Left ventricle myocardium inferior (tissue), 1 donor: ENCODE measurements around the gene ARRB1. TPM values are rescaled to one million over a fixed set of nuclear protein-coding genes. Genes with fewer than 3 reads are reported as not detected.

Source experiments
- DNase-seq: peaks from one replicate; pipeline ENCODE4 v3.0.0-alpha.2; 2020
- H3K27ac ChIP-seq: fragments of 200-600 bp; replicated peaks from 2 replicates; pipeline ENCODE4 v1.8.0; 2021
- H3K27me3 ChIP-seq: fragments of 200-600 bp; 2 replicates; pipeline ENCODE4 v1.8.0; 2021; ENCODE audit warnings: low read depth
- H3K36me3 ChIP-seq: fragments of 200-600 bp; 2 replicates; pipeline ENCODE4 v1.8.0; 2021
- H3K4me1 ChIP-seq: fragments of 200-600 bp; 2 replicates; pipeline ENCODE4 v1.8.0; 2021
- H3K4me3 ChIP-seq: fragments of 200-600 bp; 2 replicates; pipeline ENCODE4 v1.8.0; 2021; ENCODE audit warnings: mild to moderate bottlenecking, moderate library complexity
- H3K9me3 ChIP-seq: fragments of 200-600 bp; replicated peaks from 2 replicates; pipeline ENCODE4 v1.8.0; 2021
- CTCF ChIP-seq: fragments of 200-600 bp; IDR thresholded peaks from 2 replicates; pipeline ENCODE4 v1.8.0; 2021; ENCODE audit warnings: antibody characterized with exemption, mild to moderate bottlenecking, borderline replicate concordance
- intact Hi-C: fragments of 100-400 bp; cut with micrococcal nuclease; formaldehyde crosslinking; loops from one replicate; pipeline ENCODE4 v1.11.0; 2022
- total RNA-seq: library from RNA; stranded (reverse); fragmentation: NEBNext Ultra II Directional; extraction: Animal tissue kit (Norgen Biotek cat#: 25700); gene quantifications from one replicate; pipeline ENCODE4 v1.2.1, GENCODE V29; 2021
- donor health status: DM: no; HTN: yes; CAD: no; lungs with severe emphysema.

The ARRB1 gene
- total RNA-seq, 1 donor from 2014 or later: 25.9 TPM

- Histone ChIP-seq H3K4me3 (no peak overlapping the region), H3K9me3 (no peaks in the 10 kb centered on the region), H3K27me3 (peaks cover 89% of the 10 kb centered on the region), H3K36me3 (no peaks in the 10 kb centered on the region), H3K4me1 (peaks cover 19% of the 10 kb centered on the region), H3K27ac (no peak overlapping the region)
- intact Hi-C loops: no loop called here
- no peak for DNase-seq
- no peak for TF ChIP-seq CTCF
These were observed 112.6 kb downstream of the ARRB1 start for GRCh38 chr11:75238595-75239440.

GRCh38 chr11:75237050-75237449, 114.4 kb downstream of the ARRB1 start:
- H3K4me1 ChIP-seq: peaks cover 16% of the 10 kb centered on the region
- DNase-seq: no peak
- no peak overlapping the region for H3K4me3 ChIP-seq
- peaks cover 71% of the 10 kb centered on the region for H3K27me3 ChIP-seq
- no peaks in the 10 kb centered on the region for H3K36me3 ChIP-seq
- TF ChIP-seq CTCF: no peak
- intact Hi-C loops: no loop called here
- H3K27ac ChIP-seq: no peak overlapping the region
- H3K9me3 ChIP-seq: no peaks in the 10 kb centered on the region

GRCh38 chr11:75236062-75236461, 115.4 kb downstream of the ARRB1 start:
- no peak for DNase-seq
- Histone ChIP-seq H3K4me3 (no peak overlapping the region), H3K4me1 (peaks cover 10% of the 10 kb centered on the region), H3K27me3 (peaks cover 71% of the 10 kb centered on the region), H3K9me3 (no peaks in the 10 kb centered on the region), H3K27ac (no peak overlapping the region), H3K36me3 (no peaks in the 10 kb centered on the region)
- intact Hi-C loops: no loop called here
- TF ChIP-seq CTCF: no peak

GRCh38 chr11:75233754-75234172, 117.7 kb downstream of the ARRB1 start:
- no peak overlapping the region for H3K27ac ChIP-seq
- H3K36me3 ChIP-seq: no peaks in the 10 kb centered on the region
- DNase-seq: no peak
- intact Hi-C loops: no loop called here
- TF ChIP-seq CTCF: no peak
- H3K4me3 ChIP-seq: no peak overlapping the region
- no peaks in the 10 kb centered on the region for H3K4me1 ChIP-seq
- H3K9me3 ChIP-seq: no peaks in the 10 kb centered on the region
- peaks cover 66% of the 10 kb centered on the region for H3K27me3 ChIP-seq

- intact Hi-C loops: no loop called here
- Histone ChIP-seq H3K9me3 (no peaks in the 10 kb centered on the region), H3K4me1 (no peaks in the 10 kb centered on the region), H3K27ac (no peak overlapping the region), H3K4me3 (no peak overlapping the region), H3K36me3 (no peaks in the 10 kb centered on the region), H3K27me3 (peaks cover 43% of the 10 kb centered on the region)
- no peak for TF ChIP-seq CTCF
- no peak for DNase-seq
These were observed 120.8 kb downstream of the ARRB1 start for GRCh38 chr11:75230621-75231020.
